EL (cell line): ENCODE data around the gene SERTAD3.
"Not testable (repeated sequence)": the region's sequence is repeated elsewhere in the genome, so short reads cannot be mapped to it uniquely, and the experiment has no call there.

Experiments used
- DNase-seq: peaks from one replicate; pipeline ENCODE4 v3.0.0-alpha.2; 2016

Gene SERTAD3, protein sequence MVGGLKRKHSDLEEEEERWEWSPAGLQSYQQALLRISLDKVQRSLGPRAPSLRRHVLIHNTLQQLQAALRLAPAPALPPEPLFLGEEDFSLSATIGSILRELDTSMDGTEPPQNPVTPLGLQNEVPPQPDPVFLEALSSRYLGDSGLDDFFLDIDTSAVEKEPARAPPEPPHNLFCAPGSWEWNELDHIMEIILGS

DNA sequence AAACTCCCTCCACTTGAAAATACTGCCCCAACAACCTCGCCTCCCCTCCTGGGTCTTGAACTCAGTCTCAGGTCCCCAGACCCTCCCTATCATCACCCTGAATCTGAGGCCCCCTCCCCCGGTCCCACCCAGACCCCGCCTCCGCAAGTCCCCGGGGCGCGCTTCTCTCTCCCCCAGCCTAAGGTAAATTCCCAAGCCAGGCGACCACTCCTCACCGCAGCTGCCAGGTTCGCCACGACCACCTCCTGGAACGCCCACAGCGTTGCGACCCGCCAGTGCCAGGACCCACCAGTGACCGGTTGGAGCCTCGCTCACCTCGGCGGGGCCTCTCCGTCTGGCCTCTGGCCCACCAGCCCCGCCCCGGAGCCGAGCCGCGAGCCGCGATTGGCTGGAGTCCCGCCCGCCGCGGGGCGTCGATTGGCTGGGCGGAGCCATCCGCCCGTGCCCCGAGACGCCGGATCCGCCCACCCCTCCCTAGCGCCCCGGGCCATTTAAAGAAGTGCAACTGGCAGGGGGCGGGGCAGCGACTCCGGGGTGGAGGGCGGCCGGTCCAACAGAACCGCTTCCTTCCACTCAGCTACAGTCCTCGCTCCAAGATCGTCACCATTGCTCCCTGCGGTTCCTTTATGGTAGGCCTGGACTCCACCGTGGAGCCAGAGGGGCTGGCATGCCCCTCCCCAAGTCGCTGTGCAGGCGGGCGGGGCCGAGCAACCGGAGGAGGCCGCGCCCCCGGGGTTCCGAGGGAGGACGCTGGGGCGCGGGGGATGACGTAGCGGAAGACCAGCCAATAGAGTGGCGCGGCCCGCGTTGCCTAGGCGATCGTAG, at the start of gene SERTAD3:
Gene SERTAD3 (minus strand): TSS at position 336 of the 825 bp plus-strand sequence. CDS start 2,255 bp downstream, outside the sequence.
- peak; percentile 94 for DNase-seq

DNA sequence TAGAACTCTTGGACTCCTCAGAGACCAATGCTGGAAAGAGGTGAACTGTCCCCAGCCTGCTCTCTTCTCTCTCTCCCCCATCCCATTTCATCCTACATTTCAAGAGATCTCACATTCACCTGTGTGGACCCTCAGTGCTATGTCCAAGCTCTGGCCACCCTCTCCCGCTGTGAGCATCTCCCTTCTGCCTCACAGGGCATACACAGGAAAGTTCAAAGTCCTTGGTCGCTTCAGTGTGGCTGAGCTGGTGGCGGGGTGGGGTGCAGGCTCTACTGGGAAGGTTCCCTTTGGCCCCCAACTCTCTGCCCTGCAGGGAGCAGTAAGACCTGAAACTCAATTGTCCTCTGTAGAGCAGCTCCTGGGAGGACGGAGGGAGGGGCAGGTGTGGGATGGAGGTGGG, 49.6 kb upstream of the SERTAD3 start:
- DNase-seq, result no peak

DNA sequence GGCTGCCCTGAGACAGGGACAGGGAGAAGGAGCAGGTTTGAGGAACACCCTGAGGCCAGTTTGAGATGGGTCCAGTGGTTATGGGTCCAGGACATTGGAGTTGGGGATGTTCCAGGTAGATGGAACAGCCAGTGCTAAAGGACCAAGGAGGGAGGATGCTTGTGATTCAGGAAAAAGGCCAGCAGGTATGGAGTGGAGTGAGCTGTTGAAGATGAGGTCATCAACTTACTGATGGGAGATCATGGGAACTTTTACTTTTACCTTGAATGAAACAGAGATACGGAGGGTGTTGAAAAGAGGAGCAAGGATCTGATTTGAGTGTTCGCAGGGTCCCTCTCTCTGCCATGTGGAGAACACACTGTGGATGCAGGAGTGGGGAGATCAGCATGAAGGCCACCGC, 48.1 kb upstream of the SERTAD3 start:
- no peak for DNase-seq

DNA sequence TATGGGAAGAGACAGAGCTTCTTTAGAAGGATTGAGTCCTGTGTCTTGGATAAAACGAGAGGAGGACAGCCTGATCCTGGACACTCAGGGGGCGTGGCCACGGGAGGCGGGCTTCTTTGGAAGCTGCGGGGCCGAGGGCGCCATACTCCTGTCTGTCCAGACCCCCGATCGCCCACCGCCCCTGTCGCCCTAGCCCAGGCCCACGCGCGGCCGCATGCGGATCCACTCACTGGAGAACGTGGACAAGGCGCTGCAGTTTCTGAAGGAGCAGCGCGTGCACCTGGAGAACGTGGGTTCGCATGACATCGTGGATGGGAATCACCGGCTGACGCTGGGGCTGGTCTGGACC, 45.7 kb upstream of the SERTAD3 start:
- no peak for DNase-seq

DNA sequence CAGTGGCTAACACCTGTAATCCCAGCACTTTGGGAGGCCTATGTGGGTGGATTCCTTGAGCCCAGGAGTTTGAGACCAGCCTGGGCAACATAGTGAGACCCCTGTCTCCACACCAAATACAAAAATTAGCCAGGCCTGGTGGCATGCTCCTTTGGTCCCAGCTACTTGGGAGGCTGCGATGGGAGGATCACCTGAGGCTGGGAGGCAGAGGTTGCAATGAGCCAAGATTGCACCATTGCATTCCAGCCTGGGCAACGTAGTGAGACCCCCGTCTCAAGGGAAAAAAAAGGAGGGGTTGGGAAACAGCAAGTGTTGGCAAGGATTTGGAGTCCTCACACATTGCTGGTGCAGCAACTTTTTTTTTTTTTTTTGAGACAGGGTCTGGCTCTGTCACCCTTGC, 41.9 kb upstream of the SERTAD3 start:
- DNase-seq, result no peak

DNA sequence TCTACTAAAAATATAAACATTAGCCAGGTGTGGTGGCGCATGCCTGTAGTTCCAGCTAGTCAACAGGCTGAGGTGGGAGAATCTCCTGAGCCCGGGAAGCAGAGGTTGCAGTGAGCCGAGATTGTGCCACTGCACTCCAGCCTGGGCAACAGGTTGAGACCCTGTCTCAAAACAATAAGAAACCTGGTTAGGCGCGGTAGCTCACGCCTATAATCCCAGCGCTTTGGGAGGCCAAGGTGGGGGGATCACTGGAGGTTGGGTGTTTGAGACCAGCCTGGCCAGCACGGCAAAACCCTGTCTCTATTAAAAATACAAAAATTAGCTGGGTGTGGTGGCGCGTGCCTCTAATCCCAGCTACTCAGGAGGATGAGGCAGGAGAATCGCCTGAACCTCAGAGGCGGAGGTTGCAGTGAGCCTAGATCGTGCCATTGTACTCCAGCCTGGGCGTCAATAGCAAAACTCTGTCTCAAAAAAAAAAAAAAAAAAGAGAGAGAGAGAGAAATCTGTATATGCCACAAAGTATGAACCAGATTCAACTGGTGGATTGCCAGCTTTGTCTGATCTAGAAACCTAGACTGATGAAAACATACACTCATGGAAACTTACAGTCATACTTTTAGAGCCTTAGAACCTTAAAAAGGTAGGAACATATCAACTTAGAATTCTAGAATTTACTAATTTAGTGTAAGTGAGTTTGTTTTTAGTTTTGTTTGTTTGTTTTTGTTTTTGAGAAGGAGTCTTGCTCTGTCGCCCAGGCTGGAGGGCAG, 31.9 kb upstream of the SERTAD3 start:
- DNase-seq, result not testable (repeated sequence)

DNA sequence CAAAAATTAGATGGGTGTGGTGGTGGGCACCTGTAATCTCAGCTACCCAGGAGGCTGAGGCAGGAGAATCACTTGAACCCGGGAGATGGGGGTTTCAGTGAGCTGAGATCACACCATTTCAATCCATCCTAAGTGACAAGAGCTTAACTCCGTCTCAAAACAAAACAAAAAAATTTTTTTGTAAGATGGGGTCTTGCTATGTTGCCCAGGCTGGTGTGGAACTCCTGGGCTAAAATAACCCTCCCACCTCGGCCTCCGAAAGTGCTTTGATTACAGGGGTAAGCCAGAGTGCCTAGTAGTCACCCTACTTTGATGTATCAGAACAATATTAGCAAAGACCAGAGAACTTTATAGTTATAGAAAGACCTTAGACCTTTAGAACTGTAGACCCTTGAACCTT, 30.6 kb upstream of the SERTAD3 start:
- DNase-seq, result no peak

DNA sequence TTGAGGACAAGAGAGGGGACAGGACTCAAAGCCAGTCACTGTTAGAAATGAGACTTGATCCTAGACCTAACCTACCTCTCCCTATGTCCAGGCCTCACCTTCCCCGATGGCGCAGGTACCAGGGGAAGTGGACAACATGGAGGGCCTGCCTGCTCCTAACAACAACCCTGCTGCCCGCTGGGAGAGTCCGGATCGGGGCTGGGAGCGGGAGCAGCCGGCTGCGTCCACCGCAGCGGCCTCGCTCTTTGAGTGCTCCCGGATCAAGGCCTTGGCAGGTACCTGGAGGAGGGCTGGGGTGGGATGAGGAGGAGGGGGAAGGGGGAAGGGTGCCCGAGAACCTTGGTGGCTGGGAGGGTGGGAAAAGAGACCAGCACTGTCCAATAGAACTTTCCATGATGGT, 28.4 kb upstream of the SERTAD3 start:
- DNase-seq, result no peak

DNA sequence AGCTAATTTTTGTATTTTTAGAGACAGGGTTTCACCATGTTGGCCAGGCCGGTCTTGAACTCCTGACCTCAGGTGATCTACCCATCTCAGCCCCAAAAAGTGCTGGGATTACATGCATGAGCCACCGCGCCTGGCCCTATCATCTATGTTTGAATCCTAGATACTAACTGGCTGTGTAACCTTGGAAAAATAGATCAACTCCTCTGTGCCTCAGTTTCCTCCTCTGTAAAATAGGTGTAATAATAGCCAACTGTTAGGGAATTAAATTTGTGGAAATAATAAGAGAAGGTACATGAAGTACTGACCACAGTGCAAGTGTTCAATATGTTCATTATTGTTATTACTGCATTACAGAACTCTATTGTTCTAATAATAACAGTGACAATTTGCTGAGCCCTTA, 27.0 kb upstream of the SERTAD3 start:
- DNase-seq, result no peak

DNA sequence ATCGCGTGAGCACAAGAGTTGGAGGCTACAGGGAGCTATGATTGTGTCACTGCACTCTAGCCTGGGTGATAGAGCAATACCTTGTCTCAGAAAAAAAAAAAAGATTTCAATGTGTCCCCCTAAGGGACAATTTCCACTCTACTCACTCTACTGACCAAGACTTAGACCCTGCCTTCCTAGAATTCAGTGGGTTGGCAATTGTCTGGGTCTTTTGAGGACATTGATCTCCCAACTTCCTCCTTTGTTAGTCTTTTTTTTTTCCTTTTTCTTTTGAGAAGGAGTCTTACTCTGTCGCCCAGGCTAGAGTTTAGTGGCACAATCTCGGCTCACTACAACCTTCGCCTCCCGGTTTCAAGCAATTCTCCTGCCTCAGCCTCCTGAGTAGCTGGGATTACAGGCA, 24.9 kb upstream of the SERTAD3 start:
- no peak for DNase-seq

DNA sequence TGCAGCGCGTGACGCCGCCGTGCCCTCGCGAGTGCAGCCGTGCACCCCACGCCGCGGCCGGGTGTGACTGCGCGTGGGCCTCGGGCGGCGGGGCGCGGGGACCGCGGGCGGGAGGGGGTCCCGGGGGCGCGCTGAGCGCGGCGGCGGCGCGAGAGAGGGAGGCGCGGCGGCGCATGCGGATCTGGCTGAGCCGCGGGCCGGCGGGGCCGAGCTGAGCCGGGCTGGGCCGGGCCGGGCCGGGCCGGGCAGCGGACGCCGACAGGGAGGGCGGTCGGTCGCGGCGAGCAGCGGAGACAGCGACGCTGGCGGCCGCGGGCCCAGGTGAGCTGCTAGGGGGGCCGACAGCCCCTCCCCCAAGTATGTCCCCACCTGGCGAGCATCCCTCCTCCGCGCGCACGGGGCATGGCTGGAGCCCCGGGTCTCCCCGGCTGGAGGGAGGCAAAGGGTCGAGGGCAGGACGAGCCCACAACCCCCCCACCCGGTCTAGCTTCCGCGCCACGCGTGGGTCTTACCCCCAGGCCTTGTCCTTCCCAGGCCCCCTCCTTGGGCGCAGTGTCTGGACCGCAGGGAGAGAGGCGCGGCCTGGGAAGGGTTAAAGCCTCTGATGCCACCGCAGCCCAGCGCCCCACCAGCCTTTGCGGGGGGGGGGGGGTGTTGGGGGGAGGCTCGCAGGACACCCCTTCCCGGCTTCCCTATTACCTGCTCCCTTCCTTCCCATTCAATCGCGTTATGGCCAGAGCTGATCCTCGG, 23.0 kb upstream of the SERTAD3 start, which contains the start of gene SPTBN4:
Gene SPTBN4 (plus strand): TSS at position 17 of the 750 bp plus-strand sequence. CDS start 5,621 bp downstream, outside the sequence.
- no peak for DNase-seq

DNA sequence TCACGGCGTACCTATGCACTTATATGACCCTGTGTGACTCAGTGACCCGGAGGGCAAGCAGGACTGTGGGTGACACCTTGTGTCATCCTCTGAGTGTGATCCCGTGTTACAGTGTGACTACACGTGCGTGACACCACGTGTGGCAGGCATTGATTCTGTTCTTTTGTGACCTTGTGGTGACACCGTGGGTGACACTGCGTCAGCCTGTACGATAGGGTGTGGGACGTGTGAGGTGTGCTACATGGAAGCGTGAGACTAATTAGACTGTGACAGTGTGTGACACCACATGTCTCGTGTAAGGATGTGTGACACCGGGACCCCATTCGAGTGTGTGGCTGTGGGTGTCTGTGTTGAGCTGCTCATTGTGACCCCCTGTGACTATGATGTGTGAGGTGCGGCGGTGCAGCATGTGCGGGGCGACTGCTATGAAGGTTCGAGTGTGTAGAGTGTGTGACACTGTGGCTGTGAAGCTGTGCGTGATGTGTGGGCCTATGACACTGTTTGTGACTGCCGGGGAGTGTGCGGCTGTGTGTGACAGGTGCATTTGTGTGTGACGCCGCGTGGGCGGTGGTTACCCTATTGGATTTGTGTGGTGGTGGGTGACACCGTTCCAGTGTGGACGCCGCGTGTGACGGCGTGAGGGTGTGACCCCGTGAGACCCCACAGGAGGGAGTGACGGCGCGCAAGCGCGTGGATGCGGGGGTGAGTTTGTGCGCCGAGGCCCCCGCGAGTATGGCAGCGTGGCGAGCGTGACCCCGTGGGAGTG, 22.3 kb upstream of the SERTAD3 start:
- DNase-seq, result no peak

DNA sequence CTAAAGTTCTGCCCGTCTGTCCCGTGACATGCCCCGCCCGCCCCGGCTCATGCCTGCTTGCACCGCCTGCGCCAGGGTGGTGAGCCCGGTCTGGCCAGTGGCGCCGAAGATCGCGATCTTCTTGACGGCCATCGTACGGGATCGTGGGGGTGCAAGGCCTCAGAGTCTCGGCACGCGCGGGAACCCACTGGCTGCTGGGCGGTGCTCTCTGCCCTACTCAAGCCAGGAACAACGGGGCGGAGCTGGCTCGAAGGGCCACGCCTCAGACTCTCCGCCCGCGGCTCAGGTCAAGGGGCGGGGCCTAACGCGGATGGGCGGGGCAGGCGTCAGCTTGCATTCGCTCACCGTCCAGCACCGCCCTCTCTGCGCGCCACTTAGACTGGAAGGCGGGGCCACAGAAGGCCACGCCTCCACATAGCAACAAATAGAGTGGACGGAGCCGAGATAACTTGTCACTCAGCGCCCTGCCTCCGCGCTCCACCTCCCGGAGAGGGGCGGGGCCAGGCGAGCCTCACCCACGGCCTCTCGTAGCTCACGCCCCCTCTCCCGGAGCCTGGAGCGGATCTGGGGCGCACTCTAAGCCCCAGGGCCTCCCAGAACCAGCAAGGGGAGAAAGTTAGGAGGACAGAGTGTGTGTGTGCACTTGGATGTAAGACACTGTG, 21.6 kb upstream of the SERTAD3 start, which contains the start of gene BLVRB:
Gene BLVRB (minus strand): TSS at position 189 of the 662 bp plus-strand sequence. CDS start 57 bp downstream, at position 132.
- DNase-seq, result peak; percentile 99

DNA sequence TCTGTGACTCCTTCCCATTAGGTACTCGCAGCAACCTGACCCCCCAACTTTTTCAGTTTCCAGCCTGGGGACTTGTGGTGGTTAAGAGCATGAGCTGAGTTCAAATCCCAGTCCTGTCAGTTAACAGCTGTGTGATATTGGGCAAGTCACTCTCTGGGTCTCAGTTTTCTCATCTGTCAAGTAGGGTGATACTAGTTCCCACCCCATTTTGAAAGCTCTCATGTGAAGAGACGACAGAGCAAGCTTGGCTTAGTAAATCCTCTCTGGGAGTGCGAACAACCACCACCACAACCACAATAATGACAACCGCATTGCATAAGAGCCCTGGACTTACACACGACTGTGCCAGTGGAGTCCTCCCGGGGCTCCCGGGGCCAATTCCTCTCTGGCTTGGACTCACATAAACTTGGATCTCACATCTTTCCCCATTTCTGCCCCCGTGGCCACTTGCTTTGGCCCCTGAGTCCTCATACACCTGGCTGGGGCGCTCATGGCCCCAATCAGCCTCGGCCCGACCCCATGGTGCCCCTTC, 21.0 kb upstream of the SERTAD3 start:
- peak; percentile 66 for DNase-seq

DNA sequence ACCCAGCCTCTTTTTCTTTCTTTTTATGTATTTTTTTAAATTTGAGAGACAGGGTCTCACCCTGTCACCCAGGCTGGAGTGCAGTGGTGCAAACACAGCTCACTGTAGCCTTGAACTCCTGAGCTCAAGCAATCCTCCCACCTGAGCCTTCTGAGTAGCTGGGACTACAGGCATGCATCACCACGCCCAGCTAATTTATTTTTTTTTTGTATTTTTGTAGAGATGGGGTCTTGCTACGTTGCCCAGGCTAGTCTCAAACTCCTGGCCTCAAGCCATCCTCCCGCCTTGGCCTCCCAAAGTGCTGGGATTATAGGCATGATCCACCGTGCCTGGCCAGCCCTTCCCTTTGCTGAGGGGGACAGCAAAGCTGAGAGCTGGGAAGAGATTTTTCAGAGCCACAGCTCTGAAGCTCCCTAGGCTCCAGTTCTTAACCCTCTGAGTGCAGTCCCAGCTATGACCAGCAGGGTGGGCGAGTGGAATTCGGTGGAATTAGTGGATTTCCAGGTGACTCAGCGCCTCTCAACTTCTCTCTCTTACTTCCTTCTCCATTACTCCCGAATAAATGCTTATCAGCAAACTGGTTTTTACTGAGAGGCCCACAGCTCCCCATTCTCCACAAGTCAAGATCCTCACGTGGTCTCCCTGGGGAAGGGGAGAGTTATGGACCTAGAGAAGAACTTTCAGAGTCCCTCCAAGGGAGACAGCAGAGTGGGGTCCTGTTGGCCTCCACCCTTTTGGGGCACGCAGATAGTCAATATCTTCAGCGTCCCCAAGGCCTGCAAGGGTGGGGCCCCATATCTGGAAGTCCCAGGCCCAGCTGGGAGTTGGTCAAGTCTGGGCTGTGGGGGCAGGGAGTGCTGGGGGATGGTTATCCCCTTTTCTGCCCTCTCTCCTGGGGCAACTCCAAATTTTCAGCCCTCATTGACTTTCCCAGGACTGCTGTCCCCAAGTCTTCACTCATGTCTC, 20.2 kb upstream of the SERTAD3 start:
- DNase-seq, result peak; percentile 90

DNA sequence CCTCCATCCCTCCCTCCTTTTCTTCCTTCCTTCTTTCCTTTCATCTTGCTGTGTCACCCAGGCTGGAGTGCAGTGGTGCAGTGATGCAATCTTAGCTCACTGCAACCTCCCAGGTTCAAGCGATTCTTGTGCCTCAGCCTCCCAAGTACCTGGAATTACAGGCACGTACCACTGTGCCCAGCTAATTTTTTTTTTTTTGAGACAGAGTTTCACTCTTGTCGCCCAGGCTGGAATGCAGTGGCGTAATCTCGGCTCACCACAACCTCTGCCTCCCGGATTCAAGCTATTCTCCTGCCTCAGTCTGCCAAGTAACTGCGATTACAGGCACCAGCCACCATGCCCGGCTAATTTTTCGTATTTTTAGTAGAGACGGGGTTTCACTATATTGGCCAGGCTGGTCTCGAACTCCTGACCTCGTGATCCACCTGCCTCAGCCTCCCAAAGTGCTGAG, 19.5 kb upstream of the SERTAD3 start:
- DNase-seq, result peak; percentile 18

DNA sequence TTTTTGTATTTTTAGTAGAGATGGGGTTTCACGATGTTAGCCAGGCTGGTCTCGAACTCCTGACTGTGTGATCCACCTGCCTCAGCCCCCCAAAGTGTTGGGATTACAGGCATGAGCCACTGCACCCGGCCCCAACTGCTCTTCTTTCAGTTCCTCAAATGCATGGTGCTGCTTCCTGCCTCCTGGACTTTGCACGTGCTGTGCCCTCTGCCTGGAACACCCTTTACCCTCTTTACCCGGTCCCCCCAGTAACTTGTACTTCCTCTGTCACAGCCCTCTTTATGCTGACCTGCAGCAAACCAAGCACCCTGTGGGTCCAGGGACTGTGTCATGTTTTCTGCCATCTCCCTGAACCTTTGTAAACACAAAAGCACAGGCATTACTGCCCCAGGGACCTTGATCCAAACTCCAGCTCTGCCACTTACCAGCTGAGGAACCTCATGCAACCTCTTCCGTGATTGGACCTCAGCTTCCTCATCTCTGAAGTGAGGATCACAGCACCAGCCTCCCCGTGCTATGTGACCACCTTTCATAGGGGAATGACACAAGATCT, 17.6 kb upstream of the SERTAD3 start:
- DNase-seq, result no peak

DNA sequence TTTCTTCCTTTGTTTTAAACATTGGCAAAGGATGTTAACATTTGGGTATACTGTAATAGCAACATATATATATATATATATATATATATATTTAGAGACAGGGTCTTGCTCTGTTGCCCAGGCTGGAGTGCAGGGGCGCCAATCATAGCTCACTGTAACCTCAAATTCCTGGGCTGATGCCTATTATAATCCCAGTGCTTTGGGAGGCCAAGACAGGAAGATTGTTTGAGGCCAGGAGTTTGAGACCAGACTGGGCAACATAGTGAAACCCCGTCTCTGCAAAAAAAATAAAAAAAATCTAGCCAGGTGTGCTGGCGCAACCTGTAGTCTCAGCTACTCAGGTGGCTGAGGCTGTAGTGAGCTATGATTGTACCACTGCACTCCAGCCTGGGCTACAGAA, 16.1 kb upstream of the SERTAD3 start:
- DNase-seq, result no peak

DNA sequence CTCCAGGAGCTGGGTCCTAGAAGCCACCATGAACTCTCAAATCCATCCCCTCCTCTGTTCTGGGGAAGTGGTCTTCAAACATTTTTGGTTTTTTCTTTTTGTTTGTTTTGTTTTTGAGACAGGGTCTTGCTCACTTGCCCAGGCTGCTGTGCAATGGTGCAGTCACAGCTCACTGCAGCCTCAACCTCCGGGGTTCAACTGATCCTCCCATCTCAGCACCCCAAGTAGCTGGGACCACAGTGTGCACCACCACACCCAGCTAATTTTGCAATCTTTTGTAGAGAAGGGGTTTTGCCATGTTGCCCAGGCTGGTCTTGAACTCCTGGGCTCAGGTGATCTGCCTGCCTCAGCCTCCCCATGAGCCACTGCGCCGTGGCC, 14.5 kb upstream of the SERTAD3 start:
- DNase-seq, result no peak
